ENCODE measurements around the gene RERE. TPM values are rescaled to one million over a fixed set of nuclear protein-coding genes. Genes with fewer than 3 reads are reported as not detected.

Gene RERE
- total RNA-seq, 1 experiment from 2014 or later = 217 TPM

DNA sequence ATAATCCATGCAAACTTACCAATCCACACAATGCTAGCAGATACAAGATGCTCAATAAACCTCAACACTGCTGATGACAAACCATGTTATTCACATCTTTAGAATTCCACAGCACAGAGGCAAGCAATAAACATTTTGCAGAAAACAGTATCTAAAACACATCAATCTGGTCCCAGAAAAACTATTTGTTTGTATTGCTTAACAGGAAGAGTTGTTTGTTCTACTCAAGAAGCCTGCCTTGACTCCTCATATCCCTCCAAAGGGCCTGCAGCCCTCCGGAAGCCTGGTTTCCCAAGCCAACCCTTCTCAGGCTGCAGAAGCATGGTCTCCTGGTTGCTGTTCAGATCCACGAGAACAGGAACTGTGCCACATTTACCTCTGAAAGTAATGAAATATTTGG is 139.7 kb downstream of the RERE start:
- in situ Hi-C loops (cut with HindIII; ENCODE audit: low pct_unique_long_range_greater_than_20kb, low sequenced_read_pairs) = no loop called here

DNA sequence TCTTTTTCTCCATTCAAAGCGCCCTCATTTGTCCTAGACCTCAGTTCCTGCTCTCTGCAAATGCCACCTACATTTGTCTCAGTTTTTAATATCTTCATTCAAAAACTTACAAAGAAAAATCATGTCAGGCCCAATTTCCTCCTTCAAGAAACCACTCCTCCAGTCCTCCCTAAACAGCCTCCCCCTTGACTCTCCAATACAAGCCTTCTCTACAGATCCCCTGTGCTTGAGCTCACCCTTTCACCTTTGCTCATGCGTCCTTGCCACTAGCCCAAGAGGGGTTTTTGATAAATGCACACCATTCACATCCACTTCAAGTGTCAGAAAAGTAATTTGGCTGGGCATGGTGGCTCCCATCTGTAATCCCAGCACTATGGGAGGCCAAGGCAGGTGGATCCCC is 140.6 kb downstream of the RERE start:
- CTCF ChIA-PET = no interaction called here

More for the DNA sequence above, 139.7 kb downstream of the RERE start:
- Histone ChIP-seq H3K4me1 (ENCODE audit: control insufficient read depth, insufficient read depth, low read length) (peaks cover 68% of the 10 kb centered on the region), H3K9me3 (ENCODE audit: control insufficient read depth, insufficient read depth, low read depth, low read length) (no peaks in the 10 kb centered on the region), H3K27me3 (ENCODE audit: control insufficient read depth, insufficient read depth, low read length) (no peaks in the 10 kb centered on the region), H3K36me3 (ENCODE audit: control insufficient read depth, insufficient read depth, low read length) (no peaks in the 10 kb centered on the region), H3K27ac (ENCODE audit: low read length) (no peak overlapping the region), H3K4me3 (ENCODE audit: low read depth in 2 of 2, low read length in 2 of 2) (no peak overlapping the region)
- ChIA-PET POLR2A (no interaction called here), CTCF (no interaction called here)
- no TSS peak for BruUV-seq (replicated peaks)
- TF ChIP-seq TCF7L2 (IDR thresholded peaks at IDR 0.05; ENCODE audit: low read depth, low read length) = no peak
- TF ChIP-seq, protein P1, sequence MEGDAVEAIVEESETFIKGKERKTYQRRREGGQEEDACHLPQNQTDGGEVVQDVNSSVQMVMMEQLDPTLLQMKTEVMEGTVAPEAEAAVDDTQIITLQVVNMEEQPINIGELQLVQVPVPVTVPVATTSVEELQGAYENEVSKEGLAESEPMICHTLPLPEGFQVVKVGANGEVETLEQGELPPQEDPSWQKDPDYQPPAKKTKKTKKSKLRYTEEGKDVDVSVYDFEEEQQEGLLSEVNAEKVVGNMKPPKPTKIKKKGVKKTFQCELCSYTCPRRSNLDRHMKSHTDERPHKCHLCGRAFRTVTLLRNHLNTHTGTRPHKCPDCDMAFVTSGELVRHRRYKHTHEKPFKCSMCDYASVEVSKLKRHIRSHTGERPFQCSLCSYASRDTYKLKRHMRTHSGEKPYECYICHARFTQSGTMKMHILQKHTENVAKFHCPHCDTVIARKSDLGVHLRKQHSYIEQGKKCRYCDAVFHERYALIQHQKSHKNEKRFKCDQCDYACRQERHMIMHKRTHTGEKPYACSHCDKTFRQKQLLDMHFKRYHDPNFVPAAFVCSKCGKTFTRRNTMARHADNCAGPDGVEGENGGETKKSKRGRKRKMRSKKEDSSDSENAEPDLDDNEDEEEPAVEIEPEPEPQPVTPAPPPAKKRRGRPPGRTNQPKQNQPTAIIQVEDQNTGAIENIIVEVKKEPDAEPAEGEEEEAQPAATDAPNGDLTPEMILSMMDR (IDR thresholded peaks at IDR 0.05) = no peak
- no peak for TF ChIP-seq POLR2AphosphoS5 (IDR thresholded peaks at IDR 0.05; ENCODE audit: low read depth, low read length)
- TF ChIP-seq, protein P2, sequence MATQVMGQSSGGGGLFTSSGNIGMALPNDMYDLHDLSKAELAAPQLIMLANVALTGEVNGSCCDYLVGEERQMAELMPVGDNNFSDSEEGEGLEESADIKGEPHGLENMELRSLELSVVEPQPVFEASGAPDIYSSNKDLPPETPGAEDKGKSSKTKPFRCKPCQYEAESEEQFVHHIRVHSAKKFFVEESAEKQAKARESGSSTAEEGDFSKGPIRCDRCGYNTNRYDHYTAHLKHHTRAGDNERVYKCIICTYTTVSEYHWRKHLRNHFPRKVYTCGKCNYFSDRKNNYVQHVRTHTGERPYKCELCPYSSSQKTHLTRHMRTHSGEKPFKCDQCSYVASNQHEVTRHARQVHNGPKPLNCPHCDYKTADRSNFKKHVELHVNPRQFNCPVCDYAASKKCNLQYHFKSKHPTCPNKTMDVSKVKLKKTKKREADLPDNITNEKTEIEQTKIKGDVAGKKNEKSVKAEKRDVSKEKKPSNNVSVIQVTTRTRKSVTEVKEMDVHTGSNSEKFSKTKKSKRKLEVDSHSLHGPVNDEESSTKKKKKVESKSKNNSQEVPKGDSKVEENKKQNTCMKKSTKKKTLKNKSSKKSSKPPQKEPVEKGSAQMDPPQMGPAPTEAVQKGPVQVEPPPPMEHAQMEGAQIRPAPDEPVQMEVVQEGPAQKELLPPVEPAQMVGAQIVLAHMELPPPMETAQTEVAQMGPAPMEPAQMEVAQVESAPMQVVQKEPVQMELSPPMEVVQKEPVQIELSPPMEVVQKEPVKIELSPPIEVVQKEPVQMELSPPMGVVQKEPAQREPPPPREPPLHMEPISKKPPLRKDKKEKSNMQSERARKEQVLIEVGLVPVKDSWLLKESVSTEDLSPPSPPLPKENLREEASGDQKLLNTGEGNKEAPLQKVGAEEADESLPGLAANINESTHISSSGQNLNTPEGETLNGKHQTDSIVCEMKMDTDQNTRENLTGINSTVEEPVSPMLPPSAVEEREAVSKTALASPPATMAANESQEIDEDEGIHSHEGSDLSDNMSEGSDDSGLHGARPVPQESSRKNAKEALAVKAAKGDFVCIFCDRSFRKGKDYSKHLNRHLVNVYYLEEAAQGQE (IDR thresholded peaks at IDR 0.05; ENCODE audit: insufficient read depth in 1 of 2, low read depth in 2 of 2, low read length in 1 of 2) = no peak
- TF ChIP-seq SIN3A (IDR thresholded peaks at IDR 0.05; ENCODE audit: borderline replicate concordance, insufficient read depth, low read depth, low read length) = no peak
- ATAC-seq (no peak), DNase-seq (ENCODE audit: low read depth, low spot score) (no peak)
- intact Hi-C loops (cut with micrococcal nuclease; ENCODE audit: unreplicated experiment) = no loop called here

More for the DNA sequence above, 140.6 kb downstream of the RERE start:
- H3K27me3 ChIP-seq (ENCODE audit: control insufficient read depth, insufficient read depth, low read length) = no peaks in the 10 kb centered on the region
- in situ Hi-C loops (cut with HindIII; ENCODE audit: low pct_unique_long_range_greater_than_20kb, low sequenced_read_pairs) = no loop called here
- H3K4me3 ChIP-seq (ENCODE audit: low read depth in 2 of 2, low read length in 2 of 2) = no peak overlapping the region
- ATAC-seq (no peak), DNase-seq (ENCODE audit: low read depth, low spot score) (no peak)
- no peaks in the 10 kb centered on the region for H3K9me3 ChIP-seq (ENCODE audit: control insufficient read depth, insufficient read depth, low read depth, low read length)
- H3K27ac ChIP-seq (ENCODE audit: low read length) = no peak overlapping the region
- peaks cover 67% of the 10 kb centered on the region for H3K4me1 ChIP-seq (ENCODE audit: control insufficient read depth, insufficient read depth, low read length)
- POLR2A ChIA-PET = no interaction called here
- TF ChIP-seq, protein P2 (IDR thresholded peaks at IDR 0.05; ENCODE audit: insufficient read depth in 1 of 2, low read depth in 2 of 2, low read length in 1 of 2) = no peak
- TF ChIP-seq, protein P1 (IDR thresholded peaks at IDR 0.05) = no peak
- TF ChIP-seq POLR2AphosphoS5 (IDR thresholded peaks at IDR 0.05; ENCODE audit: low read depth, low read length) (no peak), SIN3A (IDR thresholded peaks at IDR 0.05; ENCODE audit: borderline replicate concordance, insufficient read depth, low read depth, low read length) (no peak), TCF7L2 (IDR thresholded peaks at IDR 0.05; ENCODE audit: low read depth, low read length) (no peak)
- no peaks in the 10 kb centered on the region for H3K36me3 ChIP-seq (ENCODE audit: control insufficient read depth, insufficient read depth, low read length)
- no TSS peak for BruUV-seq (replicated peaks)
- intact Hi-C loops (cut with micrococcal nuclease; ENCODE audit: unreplicated experiment) = no loop called here

All from Panc1 (cell line).